HepG2 (cell line): Measurements from ENCODE around the gene ARHGEF4. TPM values are rescaled to one million over a fixed set of nuclear protein-coding genes. Genes with fewer than 3 reads are reported as not detected.
A peak's percentile ranks its signal among the peaks of the same experiment; 100 is the strongest.

Experiments used
- ATAC-seq: fragments of 200-7000 bp; cut with Tn5 transposase; 3 replicates; pipeline ENCODE4 v1.9.1; 2020; ENCODE audit warnings: mild to moderate bottlenecking, moderate library complexity
- BruUV-seq: library from RNA; stranded (reverse); fragments of 400-500 nt; replicated peaks from 2 replicates; lab custom pipeline; 2021; lab: Mats Ljungman, UMichigan
- CTCF ChIA-PET: fragments of 300-600 bp; formaldehyde crosslinking; extraction: SDS; loops from one replicate; lab custom pipeline; 2021; ENCODE audit warnings: low total read pairs, inconsistent platforms, low intra/inter-chr PET ratio; lab: Yijun Ruan, JAX
- POLR2A ChIA-PET: fragments of 350-600 bp; sonication (Branson Sonifier 250); formaldehyde crosslinking; loops from one replicate; lab custom pipeline; 2020; ENCODE audit warnings: antibody characterized with exemption, inconsistent platforms; lab: Yijun Ruan, JAX
- DNase-seq: peaks from one replicate; pipeline ENCODE4 v3.0.0-alpha.2; 2015; ENCODE audit warnings: low spot score
- FAIRE-seq: peaks from 3 replicates; lab custom pipeline; 2011; peaks lifted over from hg19 to GRCh38; lab: Jason Lieb, UNC
- H2AFZ ChIP-seq: one replicate; pipeline ENCODE4 v1.6.1; 2011; ENCODE audit warnings: low read length, inconsistent platforms
- H3K27ac ChIP-seq: fragments of 300-600 bp; 3 replicates; pipeline ENCODE4 v1.8.0; 2011; ENCODE audit warnings: mixed run types, mild to moderate bottlenecking, mixed read lengths, low read length, inconsistent platforms; ENCODE audit not compliant: insufficient read depth; ENCODE audit errors: extremely low read length
- H3K27me3 ChIP-seq, 2 experiments: fragments of 200-600 bp in 1 of 2; 2 replicates in 1 of 2; 3 replicates in 1 of 2; pipeline versions ENCODE4 v1.6.0 to v1.8.0; 2011; ENCODE audit warnings: low read length in 2 of 2, mild to moderate bottlenecking in 2 of 2, moderate library complexity in 2 of 2, inconsistent platforms in 1 of 2; ENCODE audit not compliant: insufficient read depth in 2 of 2, control insufficient read depth in 1 of 2
- H3K36me3 ChIP-seq, 2 experiments: fragments of 200-600 bp in 1 of 2; replicated peaks in 1 of 2; 2 replicates in 1 of 2; 3 replicates in 1 of 2; pipeline versions ENCODE4 v1.5.1 to v1.8.0; 2011; ENCODE audit warnings: low read length in 2 of 2, inconsistent platforms in 1 of 2; ENCODE audit not compliant: insufficient read depth in 2 of 2, control insufficient read depth in 1 of 2
- H3K4me1 ChIP-seq: 2 replicates; pipeline ENCODE4 v1.5.1; 2012; ENCODE audit warnings: low read length, inconsistent platforms; ENCODE audit not compliant: insufficient read depth
- H3K4me2 ChIP-seq: 2 replicates; pipeline ENCODE4 v1.6.0; 2011; ENCODE audit warnings: low read depth, low read length, inconsistent platforms
- H3K4me3 ChIP-seq, 3 experiments: fragments of 200-600 bp in 1 of 3; sonication (generic), shearing (Covaris generic) in 1 of 3; replicated peaks in 1 of 3; 2 replicates each; pipeline ENCODE4 v1.5.1; 2011 to 2016; ENCODE audit warnings: low read length in 3 of 3, inconsistent platforms in 2 of 3, low read depth in 2 of 3, mild to moderate bottlenecking in 2 of 3, control low read depth in 1 of 3, mixed read lengths in 1 of 3; ENCODE audit not compliant: insufficient read depth in 1 of 3
- H3K79me2 ChIP-seq: one replicate; pipeline ENCODE4 v1.6.1; 2011; ENCODE audit warnings: low read length, inconsistent platforms; ENCODE audit not compliant: insufficient read depth
- H3K9ac ChIP-seq: 2 replicates; pipeline ENCODE4 v1.6.0; 2011; ENCODE audit warnings: mild to moderate bottlenecking, low read depth, low read length, inconsistent platforms; ENCODE audit not compliant: insufficient read depth
- H3K9me3 ChIP-seq: 2 replicates; pipeline ENCODE4 v1.5.1; 2012; ENCODE audit warnings: mild to moderate bottlenecking, low read length
- H4K20me1 ChIP-seq: 2 replicates; pipeline ENCODE4 v1.6.0; 2011; ENCODE audit warnings: inconsistent platforms, mild to moderate bottlenecking, low read length, moderate library complexity; ENCODE audit not compliant: insufficient read depth
- BCL3 ChIP-seq: sonication (generic); formaldehyde crosslinking; IDR thresholded peaks from 2 replicates; pipeline ENCODE4 v1.5.1; 2020; ENCODE audit warnings: mild to moderate bottlenecking, missing genetic modification reagents, moderate library complexity
- ETS1 ChIP-seq: sonication (generic); formaldehyde crosslinking; IDR thresholded peaks from 2 replicates; pipeline ENCODE4 v1.4.0; 2020; ENCODE audit warnings: missing genetic modification reagents
- FOSL1 ChIP-seq: sonication (generic); formaldehyde crosslinking; IDR thresholded peaks from 2 replicates; pipeline ENCODE4 v1.9.0; 2021; ENCODE audit warnings: missing genetic modification reagents, borderline replicate concordance
- FOXC1 ChIP-seq: sonication (generic); formaldehyde crosslinking; IDR thresholded peaks from 2 replicates; pipeline ENCODE4 v1.8.0; 2022; ENCODE audit warnings: mild to moderate bottlenecking, missing genetic modification reagents, borderline replicate concordance
- KLF6 ChIP-seq: IDR thresholded peaks from 2 replicates; pipeline ENCODE4 v1.8.0; 2016; ENCODE audit warnings: missing biosample characterization, missing genetic modification reagents
- NFKBIZ ChIP-seq: IDR thresholded peaks from 2 replicates; pipeline ENCODE4 v1.6.1; 2018; ENCODE audit warnings: missing genetic modification reagents, missing compliant biosample characterization
- TBX2 ChIP-seq: sonication (generic); formaldehyde crosslinking; IDR thresholded peaks from 2 replicates; pipeline ENCODE4 v1.5.0; 2020; ENCODE audit warnings: missing genetic modification reagents, mild to moderate bottlenecking, borderline replicate concordance
- TIGD3 ChIP-seq: sonication (generic); formaldehyde crosslinking; IDR thresholded peaks from 2 replicates; pipeline ENCODE4 v1.5.1; 2020; ENCODE audit warnings: mild to moderate bottlenecking, missing genetic modification reagents, borderline replicate concordance
- TRIM24 ChIP-seq: sonication (generic); formaldehyde crosslinking; IDR thresholded peaks from 2 replicates; pipeline ENCODE4 v1.8.0; 2022; ENCODE audit warnings: mild to moderate bottlenecking, missing genetic modification reagents
- U2AF1 ChIP-seq: fragments of 200-400 bp; formaldehyde crosslinking; optimal IDR thresholded peaks from 2 replicates; pipeline ENCODE3; 2017; ENCODE audit warnings: mild to moderate bottlenecking, low read depth, low read length
- ZC3H13 ChIP-seq: sonication (generic); formaldehyde crosslinking; IDR thresholded peaks from 2 replicates; pipeline ENCODE4 v1.8.1; 2023; ENCODE audit warnings: mild to moderate bottlenecking, missing genetic modification reagents, moderate library complexity
- ZNF335 ChIP-seq: sonication (generic); formaldehyde crosslinking; IDR thresholded peaks from 2 replicates; pipeline ENCODE4 v1.4.0; 2020; ENCODE audit warnings: missing genetic modification reagents
- ZNF557 ChIP-seq: sonication (generic); formaldehyde crosslinking; IDR thresholded peaks from 2 replicates; pipeline ENCODE4 v1.4.0; 2020; ENCODE audit warnings: missing genetic modification reagents
- ZNF737 ChIP-seq: sonication (generic); formaldehyde crosslinking; IDR thresholded peaks from 2 replicates; pipeline ENCODE4 v1.5.0; 2020; ENCODE audit warnings: missing genetic modification reagents, mild to moderate bottlenecking, borderline replicate concordance
- ZNF768 ChIP-seq: sonication (generic); formaldehyde crosslinking; IDR thresholded peaks from 2 replicates; pipeline ENCODE4 v1.4.0; 2020; ENCODE audit warnings: missing genetic modification reagents
- WGBS: methylation state at CpG from one replicate; pipeline ENCODE4 v1.1.6; 2017; ENCODE audit warnings: low lambda C conversion rate; 5-methylcytosine and 5-hydroxymethylcytosine counted together
- in situ Hi-C: cut with HindIII; loops from 2 replicates; pipeline ENCODE4 v1.10.0; 2017; ENCODE audit warnings: low pct_unique_long_range_greater_than_20kb; ENCODE audit not compliant: extremely low pct_ligation_motif_present
- intact Hi-C: fragments of 100-400 bp; cut with micrococcal nuclease; formaldehyde crosslinking; loops from one replicate; pipeline ENCODE4 v1.10.0; 2022; ENCODE audit not compliant: unreplicated experiment
- polyA plus RNA-seq, 8 experiments: library from polyadenylated mRNA; depleted of rRNA in 3 of 8; stranded (reverse) in 7 of 8; unstranded in 1 of 8; fragments of >200 nt; fragmentation: Illumina TruSeq in 4 of 8; extraction: Trizol in 4 of 8; gene quantifications; 2 replicates each; pipeline versions ENCODE4 v1.2.1 to v1.2.3, GENCODE V29; 2011 to 2016; ENCODE audit warnings: low read depth in 4 of 8, missing spikeins in 1 of 8, mixed read lengths in 1 of 8; ENCODE audit not compliant: insufficient read depth in 1 of 8
- total RNA-seq, 5 experiments: library from RNA; depleted of rRNA; stranded (reverse); fragments of >200 nt; fragmentation: Illumina TruSeq; extraction: Trizol; gene quantifications; 2 replicates each; pipeline ENCODE4 v1.2.3, GENCODE V29; 2016; ENCODE audit warnings: low read depth in 1 of 5

Gene ARHGEF4
- total and polyA plus RNA-seq, 2 of the 13 experiments (the other 11 are each of a cell fraction or from before 2014, with no cell fraction given): 0.11 to 0.13 TPM

GRCh38 chr2:131035112-131035825, 198.6 kb downstream of the ARHGEF4 start:
- TF ChIP-seq U2AF1: no peak
- peak; percentile 13; the same call in 1 of the 2 replicates for TF ChIP-seq ZNF768 (CRISPR knock-in tag)
- TF ChIP-seq ZNF335 (CRISPR knock-in tag): no peak
- Histone ChIP-seq H3K27me3 (peaks cover 19 to 64% of the 10 kb centered on the region in 2 experiments), H3K4me3 (peak overlapping the region in 2 of 3 experiments; percentile 35 to 37; a peak in 2 of 6 replicates), H3K4me1 (0 out of 2 replicates have a peak, but pooled peaks cover 5% of the 10 kb centered on the region), H3K9me3 (no peaks in the 10 kb centered on the region), H3K36me3 (no peaks in the 10 kb centered on the region), H3K9ac (no peak overlapping the region), H3K79me2 (no peaks in the 10 kb centered on the region), H3K4me2 (peak overlapping the region; percentile 50), H3K27ac (no peak overlapping the region), H4K20me1 (no peaks in the 10 kb centered on the region), H2AFZ (no peak overlapping the region)
- ATAC-seq (no peak), DNase-seq (no peak), FAIRE-seq (no peak)
- in situ Hi-C loops: no loop called here
- no TSS peak for BruUV-seq
- WGBS: 41% methylated on average over 32 of the region's 65 CpGs
- intact Hi-C loops: no loop called here
- POLR2A ChIA-PET: no interaction called here
- CTCF ChIA-PET: no interaction called here

GRCh38 chr2:131035826-131036231, 199.1 kb downstream of the ARHGEF4 start:
- Histone ChIP-seq H3K4me1 (0 out of 2 replicates have a peak, but pooled peaks cover 5% of the 10 kb centered on the region), H3K4me3 (no peak overlapping the region), H3K9me3 (no peaks in the 10 kb centered on the region), H3K36me3 (no peaks in the 10 kb centered on the region), H2AFZ (no peak overlapping the region), H3K79me2 (no peaks in the 10 kb centered on the region), H3K4me2 (no peak overlapping the region), H3K27me3 (peaks cover 17 to 58% of the 10 kb centered on the region in 2 experiments), H3K27ac (no peak overlapping the region), H3K9ac (no peak overlapping the region), H4K20me1 (no peaks in the 10 kb centered on the region)
- ATAC-seq (no peak), FAIRE-seq (no peak), DNase-seq (no peak)
- WGBS: 38% methylated on average over 8 of the region's 10 CpGs
- in situ Hi-C loops: no loop called here
- POLR2A ChIA-PET: no interaction called here
- CTCF ChIA-PET: no interaction called here
- no TSS peak for BruUV-seq
- intact Hi-C loops: no loop called here
- TF ChIP-seq ZC3H13 (CRISPR knock-in tag) (no peak), NFKBIZ (CRISPR knock-in tag) (no peak), BCL3 (CRISPR knock-in tag) (no peak), TRIM24 (CRISPR knock-in tag) (no peak), ZNF737 (CRISPR knock-in tag) (no peak), FOSL1 (CRISPR knock-in tag) (no peak), TBX2 (no peak), KLF6 (CRISPR knock-in tag) (no peak), ZNF557 (CRISPR knock-in tag) (no peak), FOXC1 (CRISPR knock-in tag) (no peak), ETS1 (CRISPR knock-in tag) (no peak), TIGD3 (CRISPR knock-in tag) (no peak)
- TF ChIP-seq, all 625 proteins: peak for 0
